Colonic mucosa (tissue), 4 donors: ENCODE measurements around the gene C9orf153. TPM values are rescaled to one million over a fixed set of nuclear protein-coding genes. Genes with fewer than 3 reads are reported as not detected.

ENCODE experiments used
- DNase-seq: peaks from one replicate; pipeline ENCODE4 v3.0.0-alpha.2; 2020
- H3K27ac ChIP-seq: fragments of 200-600 bp; one replicate; pipeline ENCODE4 v1.8.0; 2021
- H3K27me3 ChIP-seq: fragments of 200-600 bp; one replicate; pipeline ENCODE4 v1.8.0; 2021
- H3K36me3 ChIP-seq: fragments of 200-600 bp; one replicate; pipeline ENCODE4 v1.8.0; 2021
- H3K4me1 ChIP-seq: fragments of 200-600 bp; one replicate; pipeline ENCODE4 v1.8.0; 2021; ENCODE audit warnings: mild to moderate bottlenecking
- H3K4me3 ChIP-seq: fragments of 200-600 bp; one replicate; pipeline ENCODE4 v1.8.0; 2021
- H3K9ac ChIP-seq, 2 donors: one replicate each; pipeline ENCODE4 v1.7.0; 2013; ENCODE audit warnings: control low read depth in 2 of 2, low read depth in 2 of 2, low read length in 2 of 2
- H3K9me3 ChIP-seq: fragments of 200-600 bp; one replicate; pipeline ENCODE4 v1.8.0; 2021
- intact Hi-C: fragments of 100-400 bp; cut with DNase I; formaldehyde crosslinking; loops from one replicate; pipeline ENCODE4 v1.14.1; 2022
- total RNA-seq, 2 donors: library from RNA; stranded (reverse); fragmentation: NEBNext Ultra II Directional in 1 of 2; extraction: Animal tissue kit (Norgen Biotek cat#: 25700) in 1 of 2; gene quantifications; one replicate each; pipeline ENCODE4 v1.2.1, GENCODE V29; 2021
- TF ChIP-seq, protein P1 (sequence below): fragments of 200-600 bp; IDR thresholded peaks from one replicate; pipeline ENCODE4 v1.8.0; 2022; ENCODE audit warnings: antibody characterized with exemption, mild to moderate bottlenecking
- donor health status: healthy.
- donor health status: DM: no; HTN: no; CAD: no.
- donor health status: DM: no; HTN: no; CAD: no.

C9orf153 gene
- total RNA-seq, 2 donors from 2014 or later = not detected

DNA sequence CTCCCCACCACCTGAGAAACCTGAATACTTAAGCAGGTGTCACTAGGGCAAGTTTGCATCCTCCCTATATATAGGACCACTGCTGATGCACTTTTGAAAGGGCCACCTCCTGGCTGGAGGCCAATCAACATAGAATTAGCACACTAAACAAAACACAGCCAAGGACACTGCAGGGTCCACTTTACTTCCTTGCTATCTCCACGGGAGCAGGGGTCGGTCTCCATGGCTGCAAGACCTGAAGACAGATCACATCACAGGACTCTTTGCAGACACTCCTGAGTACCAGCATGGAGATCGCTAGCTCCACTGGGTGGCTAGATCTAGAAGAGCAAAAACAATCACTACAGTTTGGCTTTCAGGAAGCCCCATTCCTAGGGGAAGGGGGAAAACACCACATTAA lies 72.3 kb downstream of the C9orf153 start:
- TF ChIP-seq, protein P1, sequence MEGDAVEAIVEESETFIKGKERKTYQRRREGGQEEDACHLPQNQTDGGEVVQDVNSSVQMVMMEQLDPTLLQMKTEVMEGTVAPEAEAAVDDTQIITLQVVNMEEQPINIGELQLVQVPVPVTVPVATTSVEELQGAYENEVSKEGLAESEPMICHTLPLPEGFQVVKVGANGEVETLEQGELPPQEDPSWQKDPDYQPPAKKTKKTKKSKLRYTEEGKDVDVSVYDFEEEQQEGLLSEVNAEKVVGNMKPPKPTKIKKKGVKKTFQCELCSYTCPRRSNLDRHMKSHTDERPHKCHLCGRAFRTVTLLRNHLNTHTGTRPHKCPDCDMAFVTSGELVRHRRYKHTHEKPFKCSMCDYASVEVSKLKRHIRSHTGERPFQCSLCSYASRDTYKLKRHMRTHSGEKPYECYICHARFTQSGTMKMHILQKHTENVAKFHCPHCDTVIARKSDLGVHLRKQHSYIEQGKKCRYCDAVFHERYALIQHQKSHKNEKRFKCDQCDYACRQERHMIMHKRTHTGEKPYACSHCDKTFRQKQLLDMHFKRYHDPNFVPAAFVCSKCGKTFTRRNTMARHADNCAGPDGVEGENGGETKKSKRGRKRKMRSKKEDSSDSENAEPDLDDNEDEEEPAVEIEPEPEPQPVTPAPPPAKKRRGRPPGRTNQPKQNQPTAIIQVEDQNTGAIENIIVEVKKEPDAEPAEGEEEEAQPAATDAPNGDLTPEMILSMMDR = no peak
- Histone ChIP-seq H3K27me3 (no peaks in the 10 kb centered on the region), H3K4me1 (no peaks in the 10 kb centered on the region), H3K4me3 (no peak overlapping the region), H3K9me3 (no peaks in the 10 kb centered on the region), H3K36me3 (no peaks in the 10 kb centered on the region), H3K9ac (no peak overlapping the region), H3K27ac (no peak overlapping the region)
- intact Hi-C loops = no loop called here
- DNase-seq = no peak

DNA sequence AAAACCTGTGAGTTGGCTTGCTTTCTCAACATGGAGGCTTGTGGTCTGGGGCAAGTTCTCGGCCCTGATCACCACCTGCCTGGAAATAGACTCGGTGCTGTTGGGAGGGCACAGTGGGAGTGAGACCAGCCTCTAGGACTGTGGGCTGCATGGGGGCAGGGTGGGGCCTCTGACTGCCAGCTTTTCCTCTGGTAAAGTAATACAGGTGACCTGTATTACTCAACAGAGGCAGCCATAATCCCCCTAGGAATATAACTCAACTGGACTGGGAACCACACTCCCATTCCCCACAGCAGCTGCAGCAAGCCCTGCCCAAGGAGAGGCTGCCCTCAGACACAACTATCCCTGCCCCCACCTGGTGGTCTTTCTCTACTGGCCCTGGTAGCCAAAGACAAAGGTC lies 72.8 kb downstream of the C9orf153 start:
- Histone ChIP-seq H3K27ac (no peak overlapping the region), H3K36me3 (no peaks in the 10 kb centered on the region), H3K9ac (no peak overlapping the region), H3K4me3 (no peak overlapping the region), H3K9me3 (no peaks in the 10 kb centered on the region), H3K27me3 (no peaks in the 10 kb centered on the region), H3K4me1 (no peaks in the 10 kb centered on the region)
- DNase-seq = no peak
- TF ChIP-seq, protein P1 = no peak
- intact Hi-C loops = no loop called here

DNA sequence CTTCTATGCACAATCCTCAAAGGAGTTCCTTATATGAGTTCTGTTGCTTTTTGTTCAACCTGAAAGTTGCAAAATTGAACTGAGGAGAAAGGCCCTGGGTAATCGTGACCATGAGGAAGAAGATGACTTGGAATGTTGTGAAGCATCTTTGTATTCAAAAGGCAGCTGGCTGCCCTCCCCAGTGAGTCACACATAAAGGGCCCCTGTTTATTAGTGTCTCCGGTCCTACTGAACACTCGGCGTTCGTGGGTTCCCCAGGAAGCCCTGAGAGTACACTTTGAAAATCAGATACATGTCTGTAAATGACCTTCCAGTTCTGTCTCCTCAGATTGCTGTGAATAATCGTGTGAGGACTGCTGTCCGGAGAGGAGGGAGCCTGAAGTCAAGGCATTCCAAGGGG lies 73.6 kb downstream of the C9orf153 start:
- Histone ChIP-seq H3K27ac (no peak overlapping the region), H3K27me3 (no peaks in the 10 kb centered on the region), H3K4me3 (no peak overlapping the region), H3K4me1 (no peaks in the 10 kb centered on the region), H3K36me3 (no peaks in the 10 kb centered on the region), H3K9me3 (no peaks in the 10 kb centered on the region), H3K9ac (no peak overlapping the region)
- TF ChIP-seq, protein P1 = no peak
- no peak for DNase-seq
- intact Hi-C loops = no loop called here

DNA sequence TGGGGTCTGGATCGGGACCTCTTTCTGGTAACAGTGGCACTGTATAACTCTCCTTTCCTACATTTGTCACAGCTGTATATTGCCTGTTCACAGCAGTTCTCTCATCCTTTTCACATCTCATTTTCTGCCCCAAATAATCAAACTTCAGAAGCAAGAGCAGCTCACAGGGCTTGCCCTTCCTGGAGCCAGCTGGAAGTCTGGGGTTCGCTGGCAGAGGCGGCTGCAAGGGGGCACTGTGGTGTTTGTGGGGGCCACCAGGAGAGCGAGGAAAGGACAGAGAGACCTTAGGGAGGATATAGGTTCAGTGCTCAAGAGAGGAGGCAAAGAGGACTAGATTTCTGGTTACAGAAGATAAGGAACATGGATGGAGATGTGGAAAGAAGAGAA lies 75.3 kb downstream of the C9orf153 start:
- TF ChIP-seq, protein P1 = no peak
- no peak for DNase-seq
- no peak overlapping the region for H3K9ac ChIP-seq
- H3K27me3 ChIP-seq = no peaks in the 10 kb centered on the region
- no peaks in the 10 kb centered on the region for H3K4me1 ChIP-seq
- no peaks in the 10 kb centered on the region for H3K9me3 ChIP-seq
- no peaks in the 10 kb centered on the region for H3K36me3 ChIP-seq
- H3K27ac ChIP-seq = no peak overlapping the region
- intact Hi-C loops = no loop called here
- H3K4me3 ChIP-seq = no peak overlapping the region

DNA sequence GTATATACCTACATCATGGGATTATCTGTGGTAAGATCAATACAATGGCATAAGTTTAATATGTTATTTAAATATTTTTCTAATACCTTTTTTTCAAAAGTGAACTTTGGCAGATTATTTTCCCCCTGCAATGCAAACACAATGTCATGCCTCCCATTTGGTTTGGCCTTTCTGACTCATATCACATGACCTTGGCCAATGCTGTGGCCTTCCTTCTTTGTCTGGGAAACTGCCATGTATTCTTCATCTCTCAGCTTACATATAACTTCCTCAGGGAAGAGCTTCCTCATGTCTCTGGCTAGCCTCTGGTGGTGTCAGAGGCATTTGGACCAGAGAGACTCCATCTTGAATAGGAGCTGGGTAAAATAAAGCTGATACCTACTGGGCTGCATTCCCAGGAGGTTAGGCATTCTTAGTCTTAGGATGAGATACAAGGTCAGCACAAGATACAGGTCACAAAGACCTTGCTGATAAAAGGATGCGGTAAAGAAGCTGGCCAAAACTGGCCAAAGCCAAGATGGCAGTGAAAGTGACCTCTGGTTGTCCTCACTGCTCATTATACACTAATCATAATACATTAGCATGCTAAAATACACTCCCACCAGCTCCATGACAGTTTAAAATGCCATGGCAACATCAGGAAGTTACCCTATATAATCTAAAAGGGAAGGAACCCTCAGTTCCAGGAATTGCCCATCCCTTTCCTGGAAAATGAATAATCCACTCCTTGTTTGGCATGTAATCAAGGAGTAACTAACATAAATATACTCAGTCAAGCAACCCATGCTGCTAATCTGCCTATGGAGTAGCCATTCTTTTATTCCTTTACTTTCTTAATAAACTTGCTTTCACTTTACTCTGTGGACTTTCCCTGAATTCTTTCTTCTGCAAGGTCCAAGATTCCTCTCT lies 76.0 kb downstream of the C9orf153 start:
- H3K36me3 ChIP-seq = no peaks in the 10 kb centered on the region
- no peak overlapping the region for H3K4me3 ChIP-seq
- H3K9me3 ChIP-seq = no peaks in the 10 kb centered on the region
- H3K9ac ChIP-seq = no peak overlapping the region
- no peaks in the 10 kb centered on the region for H3K27me3 ChIP-seq
- DNase-seq = no peak
- TF ChIP-seq, protein P1 = no peak
- intact Hi-C loops = no loop called here
- no peaks in the 10 kb centered on the region for H3K4me1 ChIP-seq
- no peak overlapping the region for H3K27ac ChIP-seq
